Sigmoid colon (tissue), 7 donors: Measurements from ENCODE around the gene HRAS. TPM values are rescaled to one million over a fixed set of nuclear protein-coding genes. Genes with fewer than 3 reads are reported as not detected.

Experiments
- DNase-seq: peaks from one replicate; pipeline ENCODE4 v3.0.0-alpha.2; 2019
- H3K27ac ChIP-seq, 4 donors: fragments of 200-600 bp; sonication (generic); one replicate each; pipeline ENCODE4 v1.5.1; 2016 to 2019; ENCODE audit warnings: mild to moderate bottlenecking in 1 of 4
- H3K27me3 ChIP-seq, 3 donors: fragments of 200-600 bp; sonication (generic); one replicate each; pipeline ENCODE4 v1.5.1; 2019; ENCODE audit warnings: mild to moderate bottlenecking in 1 of 3
- H3K36me3 ChIP-seq, 4 donors: fragments of 200-600 bp; sonication (generic); one replicate each; pipeline ENCODE4 v1.5.1; 2016 to 2019
- H3K4me1 ChIP-seq, 4 donors: fragments of 200-600 bp; sonication (generic); one replicate each; pipeline ENCODE4 v1.5.1; 2017 to 2019
- H3K4me3 ChIP-seq, 4 donors: fragments of 200-600 bp; sonication (generic); one replicate each; pipeline ENCODE4 v1.5.1; 2017 to 2019; ENCODE audit warnings: mild to moderate bottlenecking in 2 of 4, moderate library complexity in 1 of 4
- H3K9me3 ChIP-seq, 4 donors: fragments of 200-600 bp in 3 of 4; sonication (generic) in 3 of 4; one replicate each; pipeline versions ENCODE4 v1.5.1 to v1.6.1; 2013 to 2019
- EP300 ChIP-seq, 4 donors: sonication (generic); formaldehyde crosslinking; IDR thresholded peaks; one replicate each; pipeline ENCODE4 v1.6.1; 2017; ENCODE audit warnings: antibody characterized with exemption in 4 of 4
- POLR2A ChIP-seq, 2 donors: fragments of 450-650 bp; IDR thresholded peaks; one replicate each; pipeline ENCODE4 v1.6.1; 2016; ENCODE audit warnings: antibody characterized with exemption in 2 of 2, mild to moderate bottlenecking in 2 of 2, moderate library complexity in 2 of 2
- POLR2AphosphoS5 ChIP-seq, 4 donors: sonication (generic); formaldehyde crosslinking; IDR thresholded peaks; one replicate each; pipeline ENCODE4 v1.6.1; 2017; ENCODE audit warnings: antibody characterized with exemption in 4 of 4
- WGBS, 2 donors: extraction: QIAGEN DNeasy Blood & Tissue Kit; methylation state at CpG; one replicate each; pipeline ENCODE4 v1.1.7; 2013; 5-methylcytosine and 5-hydroxymethylcytosine counted together
- intact Hi-C: fragments of 100-400 bp; cut with DNase I; formaldehyde crosslinking; loops from one replicate; pipeline ENCODE4 v1.15.1; 2023
- polyA plus RNA-seq, 3 donors: library from polyadenylated mRNA; stranded (reverse); fragments of 200-250 nt; gene quantifications; one replicate each; pipeline ENCODE4 v1.2.3, GENCODE V29; 2013
- total RNA-seq, 4 donors: library from RNA; depleted of rRNA; stranded (reverse); fragments of >200 nt; gene quantifications; one replicate each; pipeline ENCODE4 v1.1.0, GENCODE V29; 2016
- TF ChIP-seq, protein P1 (sequence below), 4 experiments: fragments of 450-650 bp in 3 of 4; fragments of 200-600 bp in 1 of 4; IDR thresholded peaks; one replicate each; pipeline ENCODE4 v1.5.1; 2016 to 2019; ENCODE audit warnings: antibody characterized with exemption in 4 of 4, mild to moderate bottlenecking in 3 of 4, moderate library complexity in 2 of 4
- donor health status: healthy with polysubstance abuse.
- donor health status: Bipolar disorder and iron deficiency.
- donor health status: healthy.

The HRAS gene
- total and polyA plus RNA-seq, 7 donors: 27.8 to 76.1 (median 44.6) TPM

DNA sequence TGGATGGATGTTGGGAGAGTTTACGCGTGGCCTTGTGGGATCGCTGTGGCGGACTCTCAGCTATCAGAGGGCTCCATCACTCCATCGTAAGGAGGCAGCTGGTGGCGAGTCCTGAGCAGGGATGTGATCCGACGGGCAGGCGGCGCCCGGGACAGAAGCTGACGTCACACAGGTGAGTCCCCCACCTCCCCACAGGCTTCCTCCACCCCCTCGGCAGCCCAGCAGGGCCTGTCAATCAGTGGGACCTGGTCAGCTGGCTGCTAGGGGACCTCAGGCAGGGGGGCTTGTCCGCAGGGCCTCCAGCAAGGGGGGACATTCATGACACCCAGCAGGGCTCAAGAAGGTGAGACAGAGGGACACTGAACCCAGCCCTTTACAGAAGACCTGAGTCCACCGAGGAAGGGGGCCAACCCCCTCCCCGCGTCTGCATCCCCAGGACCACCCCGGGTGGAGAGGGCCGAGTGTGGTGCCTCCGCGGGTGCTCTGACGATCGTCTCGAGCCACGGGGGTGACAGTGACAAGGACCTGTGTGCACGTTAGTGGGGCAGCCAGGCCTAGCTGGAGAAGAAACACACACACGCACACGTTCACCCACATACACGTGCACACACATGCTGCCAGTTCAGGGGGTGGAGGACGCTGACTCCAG is 7.1 kb downstream of the HRAS start:
- no peaks in the 10 kb centered on the region for H3K27me3 ChIP-seq

DNA sequence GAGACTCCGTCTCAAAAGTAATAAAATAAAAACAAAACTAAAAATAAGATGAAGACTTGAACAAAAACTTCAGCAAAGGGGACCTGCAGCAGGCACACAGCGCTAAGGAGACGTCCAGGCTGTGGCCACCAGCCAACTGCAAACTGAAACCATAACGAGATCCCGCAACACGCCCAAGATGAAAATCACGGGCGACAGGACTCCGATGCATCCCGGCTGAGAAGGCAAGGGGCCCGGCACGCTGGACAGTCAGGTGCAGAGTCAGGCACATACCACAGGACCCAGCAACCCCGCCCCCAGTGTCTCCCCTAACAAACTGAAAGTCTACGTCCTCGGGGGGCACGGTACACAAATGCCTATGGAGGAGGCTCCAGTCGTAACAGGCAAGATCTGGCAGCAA is 9.2 kb downstream of the HRAS start:
- H3K27ac ChIP-seq: no peak overlapping the region
- H3K36me3 ChIP-seq: peaks cover 0 to 2% (median under 1%) of the 10 kb centered on the region in 4 donors
- TF ChIP-seq EP300 (IDR thresholded peaks at IDR 0.05) (no peak), POLR2AphosphoS5 (IDR thresholded peaks at IDR 0.05) (no peak), POLR2A (IDR thresholded peaks at IDR 0.05) (no peak)
- TF ChIP-seq, protein P1, sequence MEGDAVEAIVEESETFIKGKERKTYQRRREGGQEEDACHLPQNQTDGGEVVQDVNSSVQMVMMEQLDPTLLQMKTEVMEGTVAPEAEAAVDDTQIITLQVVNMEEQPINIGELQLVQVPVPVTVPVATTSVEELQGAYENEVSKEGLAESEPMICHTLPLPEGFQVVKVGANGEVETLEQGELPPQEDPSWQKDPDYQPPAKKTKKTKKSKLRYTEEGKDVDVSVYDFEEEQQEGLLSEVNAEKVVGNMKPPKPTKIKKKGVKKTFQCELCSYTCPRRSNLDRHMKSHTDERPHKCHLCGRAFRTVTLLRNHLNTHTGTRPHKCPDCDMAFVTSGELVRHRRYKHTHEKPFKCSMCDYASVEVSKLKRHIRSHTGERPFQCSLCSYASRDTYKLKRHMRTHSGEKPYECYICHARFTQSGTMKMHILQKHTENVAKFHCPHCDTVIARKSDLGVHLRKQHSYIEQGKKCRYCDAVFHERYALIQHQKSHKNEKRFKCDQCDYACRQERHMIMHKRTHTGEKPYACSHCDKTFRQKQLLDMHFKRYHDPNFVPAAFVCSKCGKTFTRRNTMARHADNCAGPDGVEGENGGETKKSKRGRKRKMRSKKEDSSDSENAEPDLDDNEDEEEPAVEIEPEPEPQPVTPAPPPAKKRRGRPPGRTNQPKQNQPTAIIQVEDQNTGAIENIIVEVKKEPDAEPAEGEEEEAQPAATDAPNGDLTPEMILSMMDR (IDR thresholded peaks at IDR 0.05): no peak
- no peaks in the 10 kb centered on the region for H3K9me3 ChIP-seq
- H3K27me3 ChIP-seq: no peaks in the 10 kb centered on the region
- no peak for DNase-seq
- H3K4me1 ChIP-seq: no peaks in the 10 kb centered on the region
- H3K4me3 ChIP-seq: no peak overlapping the region
- intact Hi-C loops: no loop called here
- 69 to 84% methylated on average over 17 of the region's 17 CpGs for WGBS, 2 donors

More for the DNA sequence above, 7.1 kb downstream of the HRAS start:
- H3K9me3 ChIP-seq: no peaks in the 10 kb centered on the region
- no peak for DNase-seq
- TF ChIP-seq POLR2AphosphoS5 (IDR thresholded peaks at IDR 0.05): no peak
- TF ChIP-seq, protein P1 (IDR thresholded peaks at IDR 0.05): no peak
- TF ChIP-seq EP300 (IDR thresholded peaks at IDR 0.05): no peak
- TF ChIP-seq POLR2A (IDR thresholded peaks at IDR 0.05): no peak
- no peak overlapping the region for H3K27ac ChIP-seq
- 86 to 87% methylated on average over 30 of the region's 30 CpGs for WGBS, 2 donors
- H3K36me3 ChIP-seq: peaks cover 0 to 23% (median 18%) of the 10 kb centered on the region in 4 donors
- H3K4me3 ChIP-seq: no peak overlapping the region
- peaks cover 0 to 2% (median 0%) of the 10 kb centered on the region in 4 donors for H3K4me1 ChIP-seq
- intact Hi-C loops: no loop called here

DNA sequence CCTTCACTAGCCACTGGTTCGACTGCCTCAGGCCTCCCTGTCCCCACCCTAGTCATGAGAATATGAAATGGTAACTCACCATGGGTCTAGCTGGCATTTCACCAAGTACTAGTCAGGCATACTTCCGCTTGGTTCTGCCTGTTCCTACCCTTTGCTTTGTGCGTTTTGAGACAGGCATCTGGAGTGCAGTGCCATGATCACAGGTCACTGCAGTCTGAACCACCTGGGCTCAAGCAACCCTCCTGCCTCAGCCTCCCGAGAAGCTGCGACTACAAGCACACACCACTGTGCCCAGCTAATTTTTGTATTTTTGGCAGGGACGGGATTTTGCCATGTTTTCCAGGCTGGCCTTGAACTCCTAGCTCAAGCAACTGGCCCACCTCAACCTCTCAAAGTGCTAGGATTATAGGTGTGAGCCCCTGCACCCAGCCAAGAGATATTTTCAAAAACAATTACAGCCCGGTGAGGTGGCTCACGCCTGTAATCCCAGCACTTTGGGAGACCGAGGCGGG is 14.1 kb downstream of the HRAS start:
- H3K4me3 ChIP-seq: no peak overlapping the region
- H3K9me3 ChIP-seq: no peaks in the 10 kb centered on the region
- H3K36me3 ChIP-seq: no peaks in the 10 kb centered on the region
- H3K27ac ChIP-seq: no peak overlapping the region
- H3K27me3 ChIP-seq: no peaks in the 10 kb centered on the region
- intact Hi-C loops: no loop called here
- 89 to 93% methylated on average over 10 of the region's 10 CpGs for WGBS, 2 donors
- DNase-seq: no peak
- TF ChIP-seq POLR2AphosphoS5 (IDR thresholded peaks at IDR 0.05): no peak
- H3K4me1 ChIP-seq: peaks cover 0 to 9% (median 4%) of the 10 kb centered on the region in 4 donors

DNA sequence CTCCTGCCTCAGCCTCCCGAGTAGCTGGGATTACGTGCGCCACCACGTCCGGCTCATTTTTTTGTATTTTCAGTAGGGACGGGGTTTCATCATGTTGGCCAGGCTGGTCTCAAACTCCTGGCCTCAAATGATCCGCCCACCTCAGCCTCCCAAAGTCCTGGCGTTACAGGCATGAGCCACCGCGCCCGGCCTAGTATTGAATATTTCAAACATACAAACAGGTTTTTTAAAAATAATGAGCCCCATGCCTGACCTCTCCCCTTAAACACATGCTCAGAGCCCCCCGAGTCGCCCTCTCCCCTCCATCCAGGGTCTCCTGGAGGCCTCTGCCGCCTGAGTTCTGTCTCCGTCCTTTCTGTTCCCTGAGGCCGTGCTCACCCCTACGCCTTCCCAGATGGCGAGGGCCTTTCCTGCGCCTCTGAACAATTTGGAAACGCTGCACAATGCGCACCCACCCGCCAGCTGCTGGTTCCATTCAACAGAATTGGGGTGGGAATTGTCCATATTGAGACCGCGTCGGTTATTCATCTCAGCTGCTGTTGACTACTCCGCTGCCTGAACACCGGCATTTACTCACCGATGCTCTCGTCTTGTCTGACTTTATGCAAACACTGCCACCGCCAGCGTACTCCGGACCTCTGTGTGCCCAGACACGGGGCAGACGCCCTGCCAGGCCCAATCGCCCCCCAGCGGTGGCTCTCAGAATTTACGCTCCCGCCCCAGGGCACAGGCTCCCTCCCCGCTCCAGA is 14.8 kb downstream of the HRAS start:
- H3K27ac ChIP-seq: no peak overlapping the region
- no peak overlapping the region for H3K4me3 ChIP-seq
- TF ChIP-seq POLR2AphosphoS5 (IDR thresholded peaks at IDR 0.05) (no peak), POLR2A (IDR thresholded peaks at IDR 0.05) (no peak), EP300 (IDR thresholded peaks at IDR 0.05) (no peak)
- TF ChIP-seq, protein P1 (IDR thresholded peaks at IDR 0.05): no peak
- no peaks in the 10 kb centered on the region for H3K36me3 ChIP-seq
- DNase-seq: no peak
- WGBS, 2 donors: 92 to 94% methylated on average over 39 of the region's 39 CpGs
- intact Hi-C loops: no loop called here
- H3K27me3 ChIP-seq: no peaks in the 10 kb centered on the region
- peaks cover 0 to 9% (median 4%) of the 10 kb centered on the region in 4 donors for H3K4me1 ChIP-seq
- no peaks in the 10 kb centered on the region for H3K9me3 ChIP-seq
